K562 (cell line): Measurements from ENCODE around the gene BMP6.

Experiments used
- ARID4B ChIP-seq: sonication (generic); formaldehyde crosslinking; IDR thresholded peaks from 2 replicates; pipeline ENCODE4 v1.8.0; 2022; ENCODE audit warnings: mild to moderate bottlenecking, missing genetic modification reagents
- CHCHD3 ChIP-seq: fragments of 250-450 bp; sonication (Bioruptor Pico); IDR thresholded peaks from 2 replicates; pipeline ENCODE4 v2.1.2; 2022; ENCODE audit warnings: mild to moderate bottlenecking
- CTCF ChIP-seq, 3 experiments: IDR thresholded peaks in 2 of 3; conservative IDR thresholded peaks in 1 of 3; 2 replicates each; pipeline ENCODE4 v1.5.1; 2011 to 2012; ENCODE audit warnings: low read length in 3 of 3, mild to moderate bottlenecking in 3 of 3, control low read depth in 2 of 3, improper control_type of control experiment in 1 of 3, inconsistent platforms in 1 of 3, low read depth in 1 of 3, mixed read lengths in 1 of 3, moderate library complexity in 1 of 3; ENCODE audit not compliant: insufficient read depth in 2 of 3
- HIVEP1 ChIP-seq: fragments of 250-450 bp; sonication (Bioruptor Pico); IDR thresholded peaks from 2 replicates; pipeline ENCODE4 v1.4.0; 2020; ENCODE audit warnings: mild to moderate bottlenecking
- RNF2 ChIP-seq: sonication (generic); IDR thresholded peaks from 2 replicates; pipeline ENCODE4 v1.6.1; 2016
- SMARCA4 ChIP-seq: fragments of 450-650 bp; IDR thresholded peaks from 2 replicates; pipeline ENCODE4 v1.6.1; 2016
- TARDBP ChIP-seq: fragments of 450-650 bp; IDR thresholded peaks from 2 replicates; pipeline ENCODE4 v1.6.1; 2016
- ZNF398 ChIP-seq: fragments of 250-450 bp; sonication (Bioruptor Pico); IDR thresholded peaks from 2 replicates; pipeline ENCODE4 v1.8.0; 2021; ENCODE audit warnings: moderate library complexity, mild to moderate bottlenecking, inconsistent platforms

- TF ChIP-seq CTCF (IDR thresholded peaks at IDR 0.05 in 2 of 3, conservative IDR thresholded peaks at IDR 0.05 in 1 of 3; ENCODE audit: insufficient read depth in 2 of 3, low read depth in 1 of 3, low read length in 3 of 3) (no peak), ARID4B (CRISPR knock-in tag) (no peak), RNF2 (no peak), CHCHD3 (CRISPR knock-in tag) (no peak), TARDBP (no peak), HIVEP1 (CRISPR knock-in tag) (no peak), ZNF398 (CRISPR knock-in tag) (no peak), SMARCA4 (no peak)
These were observed 79.4 kb downstream of the BMP6 start for GRCh38 chr6:7805078-7805849.
